GM20431 (cell line): ENCODE data around the gene OR1J1.

Source experiments
- in situ Hi-C: fragments of 300-500 bp; cut with MseI, MboI; formaldehyde crosslinking; loops from one replicate; pipeline ENCODE4 v1.15.0; 2020; ENCODE audit warnings: low sequenced_read_pairs; ENCODE audit not compliant: unreplicated experiment

Gene OR1J1

DNA sequence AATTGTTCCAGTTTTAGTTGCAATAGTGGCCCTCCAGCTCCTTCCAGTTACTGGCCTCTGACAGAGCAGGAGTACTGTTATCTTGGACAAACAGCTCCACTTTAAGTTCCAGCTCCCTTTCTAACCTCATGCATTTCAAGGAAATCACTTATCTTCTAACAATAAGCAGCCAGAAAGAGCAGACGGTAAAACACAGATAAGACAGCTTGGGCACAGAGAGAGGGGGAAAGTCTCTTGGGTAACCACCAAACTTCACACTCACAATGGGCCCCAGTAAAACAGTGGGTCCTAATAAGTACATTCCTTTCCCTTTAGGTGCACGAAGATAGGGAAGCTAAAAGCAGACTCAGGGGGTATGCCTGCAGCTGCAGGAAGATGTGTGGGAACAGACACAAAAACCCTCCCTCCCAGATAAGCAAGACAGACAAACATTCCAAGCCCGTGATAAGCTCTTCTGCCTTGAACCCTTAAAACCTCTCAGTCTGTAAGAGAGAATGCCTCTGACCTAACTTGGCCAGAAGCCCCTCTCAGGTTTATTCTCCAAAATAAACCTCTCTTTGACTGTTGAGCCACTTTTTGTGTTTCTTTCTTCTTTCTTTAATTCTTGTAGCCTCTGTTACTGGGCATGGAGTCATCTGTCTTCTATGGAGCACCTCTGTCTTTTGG is 30.8 kb downstream of the OR1J1 start:
- in situ Hi-C loops, result no loop called here

DNA sequence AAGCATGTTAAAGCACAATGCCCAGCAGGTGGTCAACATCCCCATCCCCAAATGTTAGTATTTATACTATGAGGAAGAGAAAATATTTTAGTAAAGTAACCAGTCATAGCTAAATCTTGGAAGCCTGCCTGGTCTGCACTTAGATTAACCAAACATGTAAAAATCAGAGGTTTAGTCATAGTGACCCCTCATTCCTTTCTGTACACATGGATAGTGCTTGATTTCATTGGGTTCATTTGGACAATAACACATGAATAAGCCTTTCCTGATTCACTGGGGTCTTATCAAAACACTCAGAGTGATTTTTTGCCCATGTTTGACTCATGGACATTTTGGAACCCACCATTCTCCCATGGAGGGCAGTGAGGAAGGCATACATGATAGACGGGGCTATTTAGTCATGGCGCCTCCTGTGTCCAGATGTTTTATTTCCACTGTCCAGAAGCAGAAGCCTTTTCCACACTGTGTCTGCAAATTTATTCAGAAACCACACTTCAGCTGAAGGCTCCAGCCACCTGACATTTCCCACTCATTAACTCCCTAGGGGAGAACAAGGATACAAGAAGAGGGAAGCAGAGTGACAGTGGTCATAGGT is 32.5 kb downstream of the OR1J1 start:
- in situ Hi-C loops, result no loop called here

DNA sequence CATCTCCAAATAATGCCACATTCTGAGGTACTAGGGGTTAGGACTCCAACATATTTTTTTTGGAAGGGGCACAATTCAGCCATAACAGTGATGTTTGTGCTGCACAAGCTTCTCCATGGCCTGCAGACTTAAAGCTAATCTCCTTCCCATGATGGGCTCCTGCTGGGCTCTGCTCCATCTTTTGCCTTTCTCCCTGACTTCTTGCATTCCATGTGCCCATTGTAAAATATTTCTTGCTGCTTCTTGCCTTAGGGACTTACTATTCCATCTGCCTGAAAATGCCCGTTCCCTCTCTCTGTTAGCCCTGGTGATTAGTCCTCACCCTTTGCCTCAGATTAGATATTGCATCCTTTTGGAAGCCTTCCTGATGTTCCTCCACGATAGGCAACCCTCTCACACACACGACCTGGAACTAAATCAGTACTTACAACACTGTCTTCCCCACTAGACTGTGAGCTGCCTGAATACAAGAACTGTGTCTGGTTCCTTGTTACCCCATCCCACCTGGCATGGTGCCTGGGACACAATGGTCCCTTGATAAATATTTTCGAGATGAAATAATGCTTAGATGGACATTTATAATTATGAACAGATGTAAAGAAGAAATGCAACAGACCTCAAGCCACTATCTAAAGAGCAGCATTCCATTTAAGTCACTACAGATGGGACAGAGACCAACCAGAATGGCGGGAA is 33.5 kb downstream of the OR1J1 start:
- in situ Hi-C loops, result no loop called here

DNA sequence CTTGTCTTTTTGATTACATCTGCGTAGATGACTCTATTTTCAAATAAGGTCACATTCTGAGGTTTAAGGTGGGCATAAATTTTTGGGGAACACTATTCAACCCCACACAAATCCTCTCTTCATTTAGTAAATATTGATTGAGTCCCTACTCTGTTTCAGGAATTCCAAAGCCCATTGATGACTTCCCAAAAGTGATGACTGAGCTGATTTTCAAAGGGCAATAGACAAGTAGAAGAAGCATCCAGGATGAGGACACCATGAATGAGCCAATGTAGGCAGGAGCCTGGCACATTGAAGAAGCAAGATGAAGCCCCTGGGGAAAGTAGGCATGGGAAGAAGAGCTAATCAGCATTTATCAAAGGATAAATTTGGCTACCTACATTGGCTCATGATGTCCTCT is 35.2 kb downstream of the OR1J1 start:
- in situ Hi-C loops, result no loop called here
